Neural cell (in vitro differentiated cells): ENCODE measurements around the gene LFNG. TPM values are rescaled to one million over a fixed set of nuclear protein-coding genes. Genes with fewer than 3 reads are reported as not detected.

ENCODE experiments used
- H2AFZ ChIP-seq: fragments of 200-600, 300-800 bp; sonication (generic), shearing (Covaris generic); 2 replicates; pipeline ENCODE4 v1.6.0; 2014; ENCODE audit warnings: low read depth, mild to moderate bottlenecking, antibody characterized with exemption, low read length, moderate library complexity
- H3F3A ChIP-seq: fragments of 200-600 bp; shearing (Covaris generic); 2 replicates; pipeline ENCODE4 v1.6.1; 2016; ENCODE audit warnings: mild to moderate bottlenecking, moderate library complexity, mixed read lengths, antibody characterized with exemption, low read length; ENCODE audit not compliant: insufficient read depth, poor library complexity, severe bottlenecking
- H3K27ac ChIP-seq: fragments of 200-600, 300-800 bp; sonication (generic), shearing (Covaris generic); 2 replicates; pipeline ENCODE4 v1.5.1; 2014; ENCODE audit warnings: mild to moderate bottlenecking, low read length, moderate library complexity
- H3K27me3 ChIP-seq: fragments of 300-800, 200-600 bp; sonication (generic), shearing (Covaris generic); 2 replicates; pipeline ENCODE4 v1.6.0; 2014; ENCODE audit warnings: mild to moderate bottlenecking, low read depth, low read length, moderate library complexity; ENCODE audit not compliant: insufficient read depth
- H3K36me3 ChIP-seq: fragments of 300-800, 200-600 bp; sonication (generic), shearing (Covaris generic); 2 replicates; pipeline ENCODE4 v1.5.1; 2014; ENCODE audit warnings: mild to moderate bottlenecking, antibody characterized with exemption, low read length, moderate library complexity; ENCODE audit not compliant: insufficient read depth
- H3K4me2 ChIP-seq: fragments of 300-800, 200-600 bp; sonication (generic), shearing (Covaris generic); 2 replicates; pipeline ENCODE4 v1.6.0; 2014; ENCODE audit warnings: mild to moderate bottlenecking, low read length
- H3K4me3 ChIP-seq: fragments of 300-800, 200-600 bp; sonication (generic), shearing (Covaris generic); 2 replicates; pipeline ENCODE4 v1.5.1; 2014; ENCODE audit warnings: mild to moderate bottlenecking, low read length, moderate library complexity
- H3K79me2 ChIP-seq: fragments of 200-600 bp; shearing (Covaris generic); replicated peaks from 2 replicates; pipeline ENCODE4 v1.6.0; 2014; ENCODE audit warnings: mild to moderate bottlenecking, low read length, moderate library complexity; ENCODE audit not compliant: insufficient read depth
- H3K9ac ChIP-seq: fragments of 300-800, 200-600 bp; sonication (generic), shearing (Covaris generic); 2 replicates; pipeline ENCODE4 v1.6.1; 2016; ENCODE audit warnings: mild to moderate bottlenecking, low read length, mixed read lengths
- H3K9me2 ChIP-seq: fragments of 200-600 bp; shearing (Covaris generic); 2 replicates; pipeline ENCODE4 v1.6.1; 2016; ENCODE audit warnings: mild to moderate bottlenecking, low read length, mixed read lengths; ENCODE audit not compliant: insufficient read depth
- H3K9me3 ChIP-seq: fragments of 200-600, 300-800 bp; sonication (generic), shearing (Covaris generic); 2 replicates; pipeline ENCODE4 v1.6.1; 2016; ENCODE audit warnings: mild to moderate bottlenecking, mixed run types, low read length, moderate library complexity, mixed read lengths
- H4K20me1 ChIP-seq: fragments of 200-600 bp; shearing (Covaris generic); 2 replicates; pipeline ENCODE4 v1.6.1; 2016; ENCODE audit warnings: mild to moderate bottlenecking, mixed run types; ENCODE audit not compliant: insufficient read depth
- EP300 ChIP-seq: fragments of 450-650 bp; conservative IDR thresholded peaks from 2 replicates; pipeline ENCODE4 v1.6.1; 2014; ENCODE audit warnings: antibody characterized with exemption, mild to moderate bottlenecking, moderate library complexity; ENCODE audit not compliant: poor library complexity, severe bottlenecking
- EZH2 ChIP-seq: fragments of 200-600, 300-800 bp; shearing (Covaris generic), sonication (generic); IDR thresholded peaks from 2 replicates; pipeline ENCODE4 v1.6.1; 2014; ENCODE audit warnings: antibody characterized with exemption, low read length, borderline replicate concordance, mild to moderate bottlenecking; ENCODE audit not compliant: insufficient read depth, poor library complexity, severe bottlenecking
- MXI1 ChIP-seq: fragments of 450-650 bp; conservative IDR thresholded peaks from 2 replicates; pipeline ENCODE4 v1.6.1; 2014; ENCODE audit warnings: antibody characterized with exemption, mild to moderate bottlenecking; ENCODE audit not compliant: poor library complexity, severe bottlenecking
- POLR2AphosphoS5 ChIP-seq: IDR thresholded peaks from 2 replicates; pipeline ENCODE4 v1.6.1; 2012
- RAD21 ChIP-seq: fragments of 450-650 bp; conservative IDR thresholded peaks from 2 replicates; pipeline ENCODE4 v1.6.1; 2014; ENCODE audit warnings: antibody characterized with exemption, mild to moderate bottlenecking, moderate library complexity
- REST ChIP-seq: IDR thresholded peaks from 2 replicates; pipeline ENCODE4 v1.6.1; 2012; ENCODE audit warnings: borderline replicate concordance
- SMC3 ChIP-seq: fragments of 450-650 bp; conservative IDR thresholded peaks from 2 replicates; pipeline ENCODE4 v1.6.1; 2014; ENCODE audit warnings: antibody characterized with exemption, mild to moderate bottlenecking, moderate library complexity; ENCODE audit not compliant: poor library complexity
- TAF1 ChIP-seq: IDR thresholded peaks from 2 replicates; pipeline ENCODE4 v1.6.1; 2012; ENCODE audit warnings: low read depth
- polyA plus RNA-seq: library from polyadenylated mRNA; depleted of rRNA; stranded (reverse); fragments of >200 nt; gene quantifications from 2 replicates; pipeline ENCODE4 v1.2.3, GENCODE V29; 2014
- TF ChIP-seq, protein P1 (sequence below): fragments of 450-650 bp; IDR thresholded peaks from 2 replicates; pipeline ENCODE4 v1.5.1; 2014; ENCODE audit warnings: antibody characterized with exemption, mild to moderate bottlenecking, moderate library complexity; ENCODE audit not compliant: poor library complexity, severe bottlenecking

The LFNG gene
- polyA plus RNA-seq, 1 donor from 2014 or later, result 0.30 TPM

DNA sequence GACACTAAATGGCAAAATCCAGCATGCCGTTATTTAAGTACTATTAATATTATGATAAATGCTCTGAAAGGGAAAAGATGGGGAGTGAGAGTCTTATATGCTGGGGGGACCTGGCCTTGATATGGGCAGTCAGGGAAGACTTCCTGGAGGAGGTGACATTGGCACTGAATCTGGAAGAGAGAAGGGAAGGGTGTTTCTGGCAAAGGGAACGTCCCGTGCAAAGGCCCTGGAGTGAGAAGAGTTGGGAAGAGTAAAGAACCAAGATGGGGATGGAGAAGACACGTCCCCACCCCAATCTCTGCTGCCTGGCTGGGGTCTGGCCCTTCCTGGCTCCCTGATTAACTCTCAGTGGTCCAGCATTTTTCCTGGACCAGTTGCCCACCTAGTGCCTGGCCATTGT lies 38.4 kb upstream of the LFNG start:
- Histone ChIP-seq H3K36me3 (no peaks in the 10 kb centered on the region), H3K9me2 (no peaks in the 10 kb centered on the region), H3K79me2 (no peaks in the 10 kb centered on the region), H2AFZ (no peak overlapping the region), H3K27me3 (no peaks in the 10 kb centered on the region), H3K9me3 (no peaks in the 10 kb centered on the region), H3K4me2 (no peak overlapping the region), H3K4me3 (no peak overlapping the region), H4K20me1 (no peaks in the 10 kb centered on the region), H3K9ac (no peak overlapping the region), H3K27ac (no peak overlapping the region), H3F3A (no peaks in the 10 kb centered on the region)
- TF ChIP-seq REST, result no peak
- no peak for TF ChIP-seq EZH2
- no peak for TF ChIP-seq SMC3
- TF ChIP-seq EP300, result no peak
- TF ChIP-seq MXI1, result no peak
- TF ChIP-seq TAF1, result no peak
- TF ChIP-seq POLR2AphosphoS5, result no peak
- no peak for TF ChIP-seq RAD21
- TF ChIP-seq, protein P1, sequence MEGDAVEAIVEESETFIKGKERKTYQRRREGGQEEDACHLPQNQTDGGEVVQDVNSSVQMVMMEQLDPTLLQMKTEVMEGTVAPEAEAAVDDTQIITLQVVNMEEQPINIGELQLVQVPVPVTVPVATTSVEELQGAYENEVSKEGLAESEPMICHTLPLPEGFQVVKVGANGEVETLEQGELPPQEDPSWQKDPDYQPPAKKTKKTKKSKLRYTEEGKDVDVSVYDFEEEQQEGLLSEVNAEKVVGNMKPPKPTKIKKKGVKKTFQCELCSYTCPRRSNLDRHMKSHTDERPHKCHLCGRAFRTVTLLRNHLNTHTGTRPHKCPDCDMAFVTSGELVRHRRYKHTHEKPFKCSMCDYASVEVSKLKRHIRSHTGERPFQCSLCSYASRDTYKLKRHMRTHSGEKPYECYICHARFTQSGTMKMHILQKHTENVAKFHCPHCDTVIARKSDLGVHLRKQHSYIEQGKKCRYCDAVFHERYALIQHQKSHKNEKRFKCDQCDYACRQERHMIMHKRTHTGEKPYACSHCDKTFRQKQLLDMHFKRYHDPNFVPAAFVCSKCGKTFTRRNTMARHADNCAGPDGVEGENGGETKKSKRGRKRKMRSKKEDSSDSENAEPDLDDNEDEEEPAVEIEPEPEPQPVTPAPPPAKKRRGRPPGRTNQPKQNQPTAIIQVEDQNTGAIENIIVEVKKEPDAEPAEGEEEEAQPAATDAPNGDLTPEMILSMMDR, result no peak

DNA sequence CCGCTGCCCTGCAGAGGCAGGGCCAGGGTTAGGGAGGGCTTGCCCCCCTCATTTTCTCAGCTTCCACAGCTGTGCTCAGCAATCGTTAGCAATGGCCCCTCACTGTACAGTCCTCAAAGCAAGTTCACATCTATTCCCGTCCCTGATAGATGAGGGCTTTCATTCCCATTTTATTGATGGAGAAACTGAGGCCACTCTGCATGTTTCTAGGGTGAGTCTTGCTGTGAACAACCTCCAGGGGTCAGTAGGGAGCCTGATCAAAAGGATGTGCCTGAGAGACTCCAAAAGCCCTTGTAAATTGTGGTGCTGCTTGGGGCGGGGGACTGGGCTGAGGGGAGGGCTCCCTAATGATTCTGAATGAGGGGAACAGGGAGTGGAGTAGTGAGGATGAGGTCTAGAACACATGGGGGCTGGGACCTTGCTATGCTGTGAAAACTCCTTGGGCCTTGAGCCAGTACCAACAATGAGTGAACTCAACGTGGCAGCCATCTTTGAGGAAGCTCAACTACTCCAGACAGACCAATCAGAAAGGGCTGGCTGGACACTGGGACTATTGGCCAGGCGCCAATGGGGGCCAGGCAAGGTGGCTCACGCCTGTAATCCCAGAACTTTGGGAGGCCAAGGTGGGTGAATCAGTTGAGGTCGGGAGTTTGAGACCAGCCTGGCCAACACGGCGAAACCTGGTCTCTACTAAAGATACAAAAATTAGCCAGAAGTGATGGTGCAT lies 36.7 kb upstream of the LFNG start:
- H3F3A ChIP-seq, result no peaks in the 10 kb centered on the region
- no peak overlapping the region for H2AFZ ChIP-seq
- H3K4me2 ChIP-seq, result no peak overlapping the region
- H3K4me3 ChIP-seq, result no peak overlapping the region
- no peaks in the 10 kb centered on the region for H3K79me2 ChIP-seq
- TF ChIP-seq, protein P1, result no peak
- TF ChIP-seq MXI1, result no peak
- no peak for TF ChIP-seq EP300
- TF ChIP-seq EZH2, result no peak
- TF ChIP-seq POLR2AphosphoS5, result no peak
- no peak for TF ChIP-seq TAF1
- TF ChIP-seq RAD21, result no peak
- no peak for TF ChIP-seq SMC3
- TF ChIP-seq REST, result no peak
- H3K27ac ChIP-seq, result no peak overlapping the region
- H3K27me3 ChIP-seq, result no peaks in the 10 kb centered on the region
- no peaks in the 10 kb centered on the region for H3K9me3 ChIP-seq
- H3K9ac ChIP-seq, result no peak overlapping the region
- H4K20me1 ChIP-seq, result no peaks in the 10 kb centered on the region
- no peaks in the 10 kb centered on the region for H3K9me2 ChIP-seq
- no peaks in the 10 kb centered on the region for H3K36me3 ChIP-seq
